Testis (tissue), 3 donors: ENCODE results near the gene CFAP90. TPM values are rescaled to one million over a fixed set of nuclear protein-coding genes. Genes with fewer than 3 reads are reported as not detected.
A peak's percentile ranks its signal among the peaks of the same experiment; 100 is the strongest.

Source experiments
- DNase-seq: peaks from one replicate; pipeline ENCODE4 v3.0.0-alpha.2; 2019
- H3K27ac ChIP-seq, 2 donors: fragments of 200-600 bp; sonication (generic); one replicate each; pipeline ENCODE4 v1.5.1; 2019
- H3K27me3 ChIP-seq: fragments of 200-600 bp; sonication (generic); one replicate; pipeline ENCODE4 v1.5.1; 2019
- H3K36me3 ChIP-seq: fragments of 200-600 bp; sonication (generic); one replicate; pipeline ENCODE4 v1.5.1; 2017; ENCODE audit warnings: low read depth; ENCODE audit errors: missing control alignments
- H3K4me1 ChIP-seq: fragments of 200-600 bp; sonication (generic); one replicate; pipeline ENCODE4 v1.5.1; 2019
- H3K4me3 ChIP-seq, 2 donors: fragments of 200-600 bp; sonication (generic); one replicate each; pipeline ENCODE4 v1.5.1; 2017 to 2019
- H3K9me3 ChIP-seq: fragments of 200-600 bp; sonication (generic); one replicate; pipeline ENCODE4 v1.5.1; 2017
- CTCF ChIP-seq, 3 experiments: fragments of 450-650 bp in 2 of 3; fragments of 200-600 bp in 1 of 3; sonication (generic) in 1 of 3; IDR thresholded peaks; one replicate each; pipeline ENCODE4 v1.5.1; 2016 to 2019; ENCODE audit warnings: antibody characterized with exemption in 3 of 3, mild to moderate bottlenecking in 2 of 3, moderate library complexity in 1 of 3
- POLR2A ChIP-seq: fragments of 450-650 bp; IDR thresholded peaks from one replicate; pipeline ENCODE4 v1.6.1; 2017; ENCODE audit warnings: antibody characterized with exemption, mild to moderate bottlenecking, moderate library complexity
- WGBS, 2 donors: methylation state at CpG; one replicate each; pipeline ENCODE4 v1.1.5; 2018; 5-methylcytosine and 5-hydroxymethylcytosine counted together
- intact Hi-C: fragments of 100-400 bp; cut with DNase I; formaldehyde crosslinking; loops from one replicate; pipeline ENCODE4 v1.15.1; 2023; ENCODE audit warnings: low total_unique reads
- polyA plus RNA-seq: library from polyadenylated mRNA; stranded (reverse); fragments of 350-450 nt; fragmentation: Illumina TruSeq; extraction: RNeasy Lipid Tissue Mini Kit (QIAGEN cat#74804); gene quantifications from one replicate; pipeline ENCODE4 v1.2.3, GENCODE V29; 2014; ENCODE audit warnings: low read depth, low replicate concordance; ENCODE audit not compliant: insufficient read depth
- total RNA-seq, 2 donors: library from RNA; depleted of rRNA; stranded (reverse); fragments of >200 nt; gene quantifications; one replicate each; pipeline ENCODE4 v1.2.3, GENCODE V29; 2016

The CFAP90 gene
- total and polyA plus RNA-seq, 3 donors from 2014 or later: 12.2 to 55.2 (median 33.0) TPM

GRCh38 chr5:7815892-7816534 lies 34.9 kb downstream of the CFAP90 start:
- Histone ChIP-seq H3K27me3 (no peaks in the 10 kb centered on the region), H3K4me3 (no peak overlapping the region), H3K4me1 (no peaks in the 10 kb centered on the region), H3K27ac (no peak overlapping the region), H3K36me3 (no peaks in the 10 kb centered on the region), H3K9me3 (no peaks in the 10 kb centered on the region)
- 47% methylated on average over 12 of the region's 12 CpGs for WGBS, 2 donors
- TF ChIP-seq POLR2A: no peak
- peak; percentile 42 to 75 (median 70) for TF ChIP-seq CTCF (IDR thresholded peaks at IDR 0.05)
- intact Hi-C loops: no loop called here
- peak; percentile 88 for DNase-seq

DNA sequence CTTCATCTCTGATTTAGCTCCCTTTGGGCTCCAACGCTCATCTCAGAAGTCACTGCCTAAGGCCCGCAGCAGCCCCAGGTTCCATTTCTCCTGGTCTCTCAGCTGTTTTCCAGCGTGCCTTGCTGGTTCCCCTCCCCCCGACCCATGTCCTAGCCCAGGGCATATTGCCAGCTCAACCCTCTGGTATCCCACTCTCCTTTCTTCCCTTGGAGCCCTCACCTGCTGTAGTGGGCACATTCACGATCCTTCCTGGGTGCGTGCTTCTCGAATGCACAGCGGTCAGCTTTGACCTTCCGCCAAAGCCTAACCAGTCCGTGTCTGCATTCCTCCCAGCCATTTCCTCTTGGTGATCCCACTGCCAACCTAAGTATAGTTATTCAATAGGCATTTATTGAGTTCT lies 36.1 kb downstream of the CFAP90 start:
- no peak for TF ChIP-seq CTCF (IDR thresholded peaks at IDR 0.05)
- no peak for TF ChIP-seq POLR2A
- intact Hi-C loops: no loop called here
- no peaks in the 10 kb centered on the region for H3K36me3 ChIP-seq
- no peaks in the 10 kb centered on the region for H3K9me3 ChIP-seq
- whole genome bisulfite sequencing, 2 donors: 92 to 96% methylated on average over 10 of the region's 10 CpGs
- no peak overlapping the region for H3K27ac ChIP-seq
- no peak for DNase-seq
- H3K4me3 ChIP-seq: no peak overlapping the region
- no peaks in the 10 kb centered on the region for H3K4me1 ChIP-seq
- H3K27me3 ChIP-seq: no peaks in the 10 kb centered on the region

DNA sequence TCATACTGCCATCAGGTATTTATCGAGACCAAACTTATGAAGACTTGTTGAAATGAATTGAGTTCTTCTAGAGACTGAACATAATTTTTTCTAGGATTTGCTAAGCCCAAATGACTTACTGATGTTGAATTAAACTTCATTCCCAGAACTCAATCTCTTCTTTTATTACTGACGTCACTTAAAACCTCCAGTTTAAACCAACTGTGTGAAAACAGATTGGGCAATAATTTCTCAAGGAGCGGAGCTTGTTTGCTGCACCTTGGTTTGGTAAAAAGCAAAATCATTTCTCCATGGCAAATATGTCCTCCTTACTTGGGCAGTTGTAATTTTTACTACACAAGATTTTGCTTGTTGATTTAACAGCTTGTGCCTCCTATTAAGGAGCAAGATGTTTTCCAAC lies 37.4 kb downstream of the CFAP90 start:
- Histone ChIP-seq H3K27me3 (no peaks in the 10 kb centered on the region), H3K4me1 (no peaks in the 10 kb centered on the region), H3K4me3 (no peak overlapping the region), H3K9me3 (no peaks in the 10 kb centered on the region), H3K27ac (no peak overlapping the region), H3K36me3 (no peaks in the 10 kb centered on the region)
- intact Hi-C loops: no loop called here
- DNase-seq: no peak
- TF ChIP-seq POLR2A (no peak), CTCF (IDR thresholded peaks at IDR 0.05) (no peak)
- WGBS, 2 donors: 78 to 79% methylated on average over 3 of the region's 3 CpGs

DNA sequence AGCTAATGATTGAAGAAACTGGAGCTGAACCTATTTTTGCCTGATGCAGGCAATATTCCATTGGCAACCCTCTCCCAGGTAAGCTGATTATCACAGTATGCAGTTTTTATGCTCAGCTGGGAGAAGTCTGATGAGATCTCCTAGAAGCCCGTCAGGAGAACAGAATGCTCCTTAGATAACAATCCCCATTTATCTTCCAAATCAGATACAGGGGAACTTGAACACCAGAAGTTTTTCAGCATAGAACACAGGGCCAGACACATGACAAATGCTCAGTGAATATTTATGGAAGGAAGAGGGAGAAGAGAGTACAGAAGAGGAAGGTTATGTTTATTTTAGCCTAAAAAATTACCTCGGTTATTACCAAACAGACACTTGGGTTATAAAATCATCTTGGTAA lies 37.9 kb downstream of the CFAP90 start:
- H3K36me3 ChIP-seq: no peaks in the 10 kb centered on the region
- H3K4me3 ChIP-seq: no peak overlapping the region
- no peak for DNase-seq
- TF ChIP-seq CTCF (IDR thresholded peaks at IDR 0.05): no peak
- no peak for TF ChIP-seq POLR2A
- H3K4me1 ChIP-seq: no peaks in the 10 kb centered on the region
- no peaks in the 10 kb centered on the region for H3K27me3 ChIP-seq
- intact Hi-C loops: no loop called here
- no peaks in the 10 kb centered on the region for H3K9me3 ChIP-seq
- 44 to 53% methylated on average over 2 of the region's 2 CpGs for WGBS, 2 donors
- H3K27ac ChIP-seq: no peak overlapping the region

GRCh38 chr5:7811715-7812114 lies 39.2 kb downstream of the CFAP90 start:
- Histone ChIP-seq H3K9me3 (no peaks in the 10 kb centered on the region), H3K4me3 (no peak overlapping the region), H3K36me3 (no peaks in the 10 kb centered on the region), H3K27me3 (no peaks in the 10 kb centered on the region), H3K4me1 (no peaks in the 10 kb centered on the region), H3K27ac (no peak overlapping the region)
- intact Hi-C loops: no loop called here
- no peak for DNase-seq
- 75 to 78% methylated on average over 5 of the region's 5 CpGs for WGBS, 2 donors
- TF ChIP-seq CTCF (IDR thresholded peaks at IDR 0.05): no peak
- TF ChIP-seq POLR2A: no peak
